Type B pancreatic cell (in vitro differentiated cells): Measurements from ENCODE around the gene NTRK3. TPM values are rescaled to one million over a fixed set of nuclear protein-coding genes. Genes with fewer than 3 reads are reported as not detected.

ENCODE experiments used
- DNase-seq: peaks from one replicate; pipeline ENCODE4 v3.0.0; 2021; ENCODE audit warnings: mixed read lengths; ENCODE audit not compliant: unreplicated experiment; ENCODE audit errors: extremely low spot score
- H3K27ac Mint-ChIP-seq: 2 replicates; pipeline ENCODE4 v1.8.0; 2021; ENCODE audit warnings: mild to moderate bottlenecking, mixed read lengths
- H3K27me3 Mint-ChIP-seq: 2 replicates; pipeline ENCODE4 v1.8.0; 2021; ENCODE audit warnings: mixed read lengths
- H3K36me3 Mint-ChIP-seq: 2 replicates; pipeline ENCODE4 v1.8.0; 2021; ENCODE audit warnings: mixed read lengths
- H3K4me1 Mint-ChIP-seq: one replicate; pipeline ENCODE4 v1.8.0; 2021; ENCODE audit warnings: mixed read lengths; ENCODE audit not compliant: unreplicated experiment
- H3K4me3 Mint-ChIP-seq: 2 replicates; pipeline ENCODE4 v1.8.0; 2021; ENCODE audit warnings: mild to moderate bottlenecking, mixed read lengths
- H3K9me3 Mint-ChIP-seq: 2 replicates; pipeline ENCODE4 v1.8.0; 2021; ENCODE audit warnings: mixed read lengths
- total RNA-seq: library from RNA; stranded (reverse); gene quantifications from 2 replicates; pipeline ENCODE4 v1.2.1, GENCODE V29; 2021; ENCODE audit warnings: low replicate concordance
- TF ChIP-seq, protein P1 (sequence below): fragments of 200-600 bp; sonication (generic); conservative IDR thresholded peaks from 2 replicates; pipeline ENCODE4 v1.5.0; 2021; ENCODE audit warnings: antibody characterized with exemption, mild to moderate bottlenecking

The NTRK3 gene
- total RNA-seq, 1 donor from 2014 or later, result 16.9 TPM

DNA sequence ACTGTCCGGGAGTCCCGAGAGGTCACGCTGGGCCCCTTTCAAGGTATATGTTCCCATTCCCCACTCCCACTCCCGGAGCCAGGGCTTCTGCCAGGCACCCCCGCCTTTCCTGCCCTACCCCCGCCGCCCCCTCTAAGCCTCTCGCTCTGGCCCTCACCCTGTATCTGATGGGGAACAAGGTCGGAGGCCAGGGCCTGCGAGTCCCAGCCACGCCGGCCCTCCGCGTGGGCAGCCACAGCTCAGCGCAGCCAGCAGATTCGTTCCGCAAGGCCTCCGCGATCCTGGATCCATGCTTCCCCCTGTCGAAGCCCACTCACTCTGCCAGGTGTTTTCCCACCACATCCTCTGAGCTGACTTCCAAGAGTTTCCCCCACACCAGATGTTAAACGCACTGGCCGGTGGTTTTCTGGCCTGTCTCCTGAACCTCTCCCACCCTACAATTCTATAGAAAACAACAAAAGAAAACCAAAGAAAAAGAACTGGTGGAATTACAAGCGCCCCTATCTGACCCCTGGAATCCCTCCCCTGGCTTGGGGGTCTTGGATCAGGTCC, 303.7 kb downstream of the NTRK3 start:
- TF ChIP-seq, protein P1, sequence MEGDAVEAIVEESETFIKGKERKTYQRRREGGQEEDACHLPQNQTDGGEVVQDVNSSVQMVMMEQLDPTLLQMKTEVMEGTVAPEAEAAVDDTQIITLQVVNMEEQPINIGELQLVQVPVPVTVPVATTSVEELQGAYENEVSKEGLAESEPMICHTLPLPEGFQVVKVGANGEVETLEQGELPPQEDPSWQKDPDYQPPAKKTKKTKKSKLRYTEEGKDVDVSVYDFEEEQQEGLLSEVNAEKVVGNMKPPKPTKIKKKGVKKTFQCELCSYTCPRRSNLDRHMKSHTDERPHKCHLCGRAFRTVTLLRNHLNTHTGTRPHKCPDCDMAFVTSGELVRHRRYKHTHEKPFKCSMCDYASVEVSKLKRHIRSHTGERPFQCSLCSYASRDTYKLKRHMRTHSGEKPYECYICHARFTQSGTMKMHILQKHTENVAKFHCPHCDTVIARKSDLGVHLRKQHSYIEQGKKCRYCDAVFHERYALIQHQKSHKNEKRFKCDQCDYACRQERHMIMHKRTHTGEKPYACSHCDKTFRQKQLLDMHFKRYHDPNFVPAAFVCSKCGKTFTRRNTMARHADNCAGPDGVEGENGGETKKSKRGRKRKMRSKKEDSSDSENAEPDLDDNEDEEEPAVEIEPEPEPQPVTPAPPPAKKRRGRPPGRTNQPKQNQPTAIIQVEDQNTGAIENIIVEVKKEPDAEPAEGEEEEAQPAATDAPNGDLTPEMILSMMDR, result no peak
- peaks cover 4% of the 10 kb centered on the region for H3K4me1 Mint-ChIP-seq
- H3K27ac Mint-ChIP-seq, result no peak overlapping the region
- DNase-seq, result no peak
- H3K36me3 Mint-ChIP-seq, result no peaks in the 10 kb centered on the region
- H3K9me3 Mint-ChIP-seq, result no peaks in the 10 kb centered on the region
- H3K4me3 Mint-ChIP-seq, result no peak overlapping the region
- H3K27me3 Mint-ChIP-seq, result peaks cover 27% of the 10 kb centered on the region

DNA sequence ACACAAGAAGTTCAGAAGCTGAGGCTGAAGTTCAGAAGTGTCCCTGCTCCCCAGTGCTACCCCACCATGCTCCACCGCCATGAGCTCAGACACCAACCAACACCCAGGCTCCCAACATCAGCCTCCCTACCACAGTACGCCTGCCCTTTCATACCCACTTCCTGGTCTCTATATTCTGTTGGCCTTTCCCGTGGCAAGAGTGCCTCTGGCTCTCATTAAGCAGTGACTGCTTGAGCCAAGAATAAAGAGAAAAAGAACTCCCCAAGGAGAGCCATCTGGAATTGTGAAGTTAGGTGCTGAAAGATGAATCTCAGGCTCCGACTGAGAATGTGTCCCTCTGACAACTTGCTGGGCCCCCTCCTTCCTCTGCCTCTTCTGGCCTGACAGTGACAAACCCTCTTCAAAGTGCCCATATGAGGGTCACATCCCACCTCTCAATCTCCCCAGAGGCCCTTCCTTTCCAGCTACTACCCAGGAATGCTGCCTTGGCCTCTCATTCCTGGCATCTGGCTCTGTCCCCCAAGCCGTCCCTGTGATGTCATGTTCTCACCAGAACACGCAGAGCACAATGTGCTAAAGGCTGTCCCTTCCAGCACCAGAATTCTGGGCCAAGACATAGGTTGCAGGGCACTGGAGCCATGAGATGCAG, 306.8 kb downstream of the NTRK3 start:
- no peaks in the 10 kb centered on the region for H3K9me3 Mint-ChIP-seq
- TF ChIP-seq, protein P1, result no peak
- no peak overlapping the region for H3K4me3 Mint-ChIP-seq
- H3K27me3 Mint-ChIP-seq, result peaks cover 16% of the 10 kb centered on the region
- H3K4me1 Mint-ChIP-seq, result peaks cover 4% of the 10 kb centered on the region
- no peak for DNase-seq
- H3K36me3 Mint-ChIP-seq, result no peaks in the 10 kb centered on the region
- no peak overlapping the region for H3K27ac Mint-ChIP-seq

DNA sequence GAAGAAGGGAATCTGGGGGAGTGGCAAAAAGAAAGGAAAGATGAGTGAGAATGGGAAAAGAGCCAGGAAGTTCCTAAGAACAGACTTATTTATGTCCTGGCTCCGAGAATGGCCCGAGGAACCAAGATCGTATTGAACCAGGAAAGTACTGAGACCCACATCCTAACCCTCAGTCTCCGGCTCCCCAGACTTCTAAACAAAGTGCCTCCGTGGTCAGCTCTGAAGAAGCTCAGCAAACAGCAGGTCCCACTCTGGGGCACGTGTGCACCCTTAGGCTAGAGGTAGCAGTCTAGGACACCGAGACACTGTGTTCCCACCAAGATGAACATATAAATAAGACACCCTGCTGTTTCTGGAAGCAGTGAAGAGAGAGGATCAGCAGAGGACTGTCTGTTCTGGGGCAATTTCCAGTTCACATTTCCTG, 307.4 kb downstream of the NTRK3 start:
- Mint-ChIP-seq H3K9me3 (no peaks in the 10 kb centered on the region), H3K27me3 (peaks cover 18% of the 10 kb centered on the region), H3K4me1 (peaks cover 2% of the 10 kb centered on the region), H3K36me3 (no peaks in the 10 kb centered on the region), H3K27ac (no peak overlapping the region), H3K4me3 (no peak overlapping the region)
- no peak for DNase-seq
- TF ChIP-seq, protein P1, result no peak

DNA sequence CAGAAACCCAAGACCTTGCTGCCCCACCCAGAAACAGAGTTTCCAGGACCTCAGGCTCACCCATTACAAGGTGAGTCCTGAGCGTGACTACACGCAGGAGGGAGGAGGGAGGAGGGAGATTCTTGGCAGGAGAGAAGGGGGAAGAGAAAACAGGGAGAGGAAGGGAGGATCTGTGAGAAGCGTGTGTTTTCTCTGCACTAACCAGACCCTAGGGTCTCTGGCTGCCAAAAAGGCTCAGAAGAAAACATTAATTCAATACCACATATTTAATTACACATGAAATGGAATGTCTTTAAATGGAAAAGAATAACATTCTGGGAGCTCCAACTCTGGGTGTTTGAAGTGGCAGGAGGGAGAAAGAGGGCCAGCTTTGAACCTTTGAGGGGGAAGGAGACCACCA, 309.0 kb downstream of the NTRK3 start:
- H3K27ac Mint-ChIP-seq, result no peak overlapping the region
- no peaks in the 10 kb centered on the region for H3K9me3 Mint-ChIP-seq
- TF ChIP-seq, protein P1, result no peak
- no peak overlapping the region for H3K4me3 Mint-ChIP-seq
- no peaks in the 10 kb centered on the region for H3K36me3 Mint-ChIP-seq
- no peak for DNase-seq
- H3K27me3 Mint-ChIP-seq, result peaks cover 28% of the 10 kb centered on the region
- H3K4me1 Mint-ChIP-seq, result no peaks in the 10 kb centered on the region

DNA sequence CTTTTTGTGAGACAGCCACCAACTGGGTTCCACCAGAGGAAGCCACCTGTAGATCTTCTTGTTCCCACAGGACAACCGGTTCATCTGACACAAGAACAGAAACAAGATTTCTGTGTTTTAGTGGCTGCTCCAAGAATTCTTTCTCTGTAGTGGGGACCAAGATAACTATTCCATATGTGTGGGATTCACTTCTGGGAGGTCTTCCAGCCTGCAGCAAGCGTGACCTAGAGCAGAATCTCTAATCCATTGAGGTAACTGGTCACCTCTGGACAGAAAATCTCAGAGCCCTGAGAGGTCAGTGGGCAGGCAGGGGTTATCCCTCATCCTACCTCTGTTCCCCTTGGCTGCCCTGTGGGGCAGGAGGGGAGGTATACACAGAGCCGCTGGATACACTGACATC, 311.3 kb downstream of the NTRK3 start:
- peaks cover 35% of the 10 kb centered on the region for H3K27me3 Mint-ChIP-seq
- no peak overlapping the region for H3K4me3 Mint-ChIP-seq
- H3K27ac Mint-ChIP-seq, result no peak overlapping the region
- no peak for DNase-seq
- no peaks in the 10 kb centered on the region for H3K9me3 Mint-ChIP-seq
- TF ChIP-seq, protein P1, result no peak
- H3K36me3 Mint-ChIP-seq, result no peaks in the 10 kb centered on the region
- H3K4me1 Mint-ChIP-seq, result no peaks in the 10 kb centered on the region
